ENCODE data around the gene DNAH6. TPM values are rescaled to one million over a fixed set of nuclear protein-coding genes. Genes with fewer than 3 reads are reported as not detected.

The DNAH6 gene
- total and polyA plus RNA-seq, 9 of the 15 experiments (the other 6 are each of a cell fraction or from before 2014, with no cell fraction given), result 0.01 to 0.04 (median 0.01) TPM; not detected in 5

GRCh38 chr2:84850471-84850870, 334.2 kb downstream of the DNAH6 start (continued):
- TF ChIP-seq BCLAF1 (IDR thresholded peaks at IDR 0.05; ENCODE audit: borderline replicate concordance in 1 of 2, control insufficient read depth in 1 of 2, low read depth in 2 of 2, low read length in 1 of 2), result no peak

GRCh38 chr2:84851876-84852275, 335.6 kb downstream of the DNAH6 start:
- Histone ChIP-seq H2AFZ (ENCODE audit: low read depth, low read length) (no peak overlapping the region), H3K9me3 (replicated peaks; ENCODE audit: control insufficient read depth, insufficient read depth, low read depth, low read length) (no peaks in the 10 kb centered on the region), H3K4me3 (no peak overlapping the region), H3K9me1 (ENCODE audit: control insufficient read depth, insufficient read depth, low read length) (no peaks in the 10 kb centered on the region), H3K27me3 (ENCODE audit: control insufficient read depth in 2 of 2, insufficient read depth in 2 of 2, low read length in 2 of 2) (peaks cover 4 to 22% of the 10 kb centered on the region in 2 experiments; a peak in 4 of 5 replicates), H3K79me2 (ENCODE audit: control insufficient read depth, insufficient read depth, low read length) (no peaks in the 10 kb centered on the region), H3K4me2 (ENCODE audit: insufficient read depth, low read length) (no peak overlapping the region), H3K27ac (ENCODE audit: extremely low read depth, low read depth, low read length) (no peak overlapping the region), H4K20me1 (replicated peaks; ENCODE audit: control insufficient read depth, insufficient read depth, low read length) (no peaks in the 10 kb centered on the region), H3K36me3 (ENCODE audit: control insufficient read depth, insufficient read depth, low read length) (no peaks in the 10 kb centered on the region), H3K9ac (ENCODE audit: insufficient read depth in 1 of 2, low read depth in 2 of 2, low read length in 2 of 2) (no peak overlapping the region), H3K4me1 (replicated peaks in 1 of 2; ENCODE audit: control insufficient read depth in 2 of 2, insufficient read depth in 2 of 2, low read length in 2 of 2) (peaks cover 0 to 6% of the 10 kb centered on the region in 2 experiments; a peak in 2 of 5 replicates)
- FAIRE-seq, result no peak
- DNase-seq (ENCODE audit: extremely low read depth in 1 of 4, low spot score in 3 of 4), result no peak
- intact Hi-C loops (cut with micrococcal nuclease), result no loop called here
- POLR2A ChIA-PET, result interaction anchor here (0.8 kb wide), 1 partner anchor 10 kb away, joined by 4 read pairs; no protein-coding TSS in a partner anchor
- in situ Hi-C loops (cut with MboI), result no loop called here
- WGBS (ENCODE audit: insufficient coverage, low coverage, missing lambda C conversion rate), result 3% methylated on average over 3 of the region's 3 CpGs
- ATAC-seq, result no peak
- CTCF ChIA-PET (ENCODE audit: low intra/inter-chr PET ratio), result no interaction called here
- BruUV-seq (replicated peaks), result no TSS peak
- TF ChIP-seq MNT (conservative IDR thresholded peaks at IDR 0.05) (no peak), PRPF4 (IDR thresholded peaks at IDR 0.05; ENCODE audit: insufficient read depth, low read depth, low read length, poor library complexity, severe bottlenecking) (no peak), PHF8 (IDR thresholded peaks at IDR 0.05; ENCODE audit: borderline replicate concordance, low read length) (no peak), MAFF (IDR thresholded peaks at IDR 0.05; ENCODE audit: low read length) (no peak), POLR3A (IDR thresholded peaks at IDR 0.05; ENCODE audit: borderline replicate concordance, extremely low read depth, insufficient read depth, insufficient read length) (no peak), PHF20 (IDR thresholded peaks at IDR 0.05; ENCODE audit: partially characterized antibody) (no peak), ZNF764 (CRISPR knock-in tag; IDR thresholded peaks at IDR 0.05; ENCODE audit: low read depth) (no peak), USF1 (CRISPR knock-in tag; IDR thresholded peaks at IDR 0.05) (no peak), RNF2 (IDR thresholded peaks at IDR 0.05) (no peak), ARID3A (IDR thresholded peaks at IDR 0.05; ENCODE audit: borderline replicate concordance, low read depth, low read length) (no peak)
